ENCODE data around the gene RPL29. TPM values are rescaled to one million over a fixed set of nuclear protein-coding genes. Genes with fewer than 3 reads are reported as not detected.

Gene RPL29
- total RNA-seq, 2 experiments from 2014 or later = 1,843 to 1,901 TPM

GRCh38 chr3:51968170-51968775, 27.4 kb downstream of the RPL29 start:
- no peaks in the 10 kb centered on the region for H3K9me3 ChIP-seq (ENCODE audit: control insufficient read depth in 1 of 2, insufficient read depth in 1 of 2, low read length in 2 of 2)
- CTCF ChIA-PET = interaction anchor here (0.8 kb wide), 1 partner anchor 88 kb away, joined by 3 read pairs; no protein-coding TSS in a partner anchor
- TF ChIP-seq, protein P1, sequence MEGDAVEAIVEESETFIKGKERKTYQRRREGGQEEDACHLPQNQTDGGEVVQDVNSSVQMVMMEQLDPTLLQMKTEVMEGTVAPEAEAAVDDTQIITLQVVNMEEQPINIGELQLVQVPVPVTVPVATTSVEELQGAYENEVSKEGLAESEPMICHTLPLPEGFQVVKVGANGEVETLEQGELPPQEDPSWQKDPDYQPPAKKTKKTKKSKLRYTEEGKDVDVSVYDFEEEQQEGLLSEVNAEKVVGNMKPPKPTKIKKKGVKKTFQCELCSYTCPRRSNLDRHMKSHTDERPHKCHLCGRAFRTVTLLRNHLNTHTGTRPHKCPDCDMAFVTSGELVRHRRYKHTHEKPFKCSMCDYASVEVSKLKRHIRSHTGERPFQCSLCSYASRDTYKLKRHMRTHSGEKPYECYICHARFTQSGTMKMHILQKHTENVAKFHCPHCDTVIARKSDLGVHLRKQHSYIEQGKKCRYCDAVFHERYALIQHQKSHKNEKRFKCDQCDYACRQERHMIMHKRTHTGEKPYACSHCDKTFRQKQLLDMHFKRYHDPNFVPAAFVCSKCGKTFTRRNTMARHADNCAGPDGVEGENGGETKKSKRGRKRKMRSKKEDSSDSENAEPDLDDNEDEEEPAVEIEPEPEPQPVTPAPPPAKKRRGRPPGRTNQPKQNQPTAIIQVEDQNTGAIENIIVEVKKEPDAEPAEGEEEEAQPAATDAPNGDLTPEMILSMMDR (IDR thresholded peaks at IDR 0.05) = no peak
- DNase-seq (no peak), ATAC-seq (ENCODE audit: poor library complexity) (no peak)
- Mint-ChIP-seq H3K36me3 (ENCODE audit: low read depth) (no peaks in the 10 kb centered on the region), H3K27me3 (no peaks in the 10 kb centered on the region), H3K4me1 (ENCODE audit: low read depth) (peaks cover 40% of the 10 kb centered on the region), H3K27ac (peak overlapping the region; percentile 26), H3K4me3 (peak overlapping the region; percentile 91), H3K9me3 (no peaks in the 10 kb centered on the region)
- POLR2A ChIA-PET = interaction anchor here (0.9 to 4.2 kb wide), 4 partner anchors 9 to 28 kb away, joined by 3 to 24 read pairs (median 9); partner anchors contain the start of genes ACY1, PARP3, RPL29 and RRP9
- H3K27me3 ChIP-seq (ENCODE audit: control insufficient read depth in 1 of 2, insufficient read depth in 2 of 2, low read length in 2 of 2) = peaks cover 0 to 2% of the 10 kb centered on the region in 2 experiments
- no peaks in the 10 kb centered on the region for H3K36me3 ChIP-seq (ENCODE audit: insufficient read depth, low read length)
- H3K4me1 ChIP-seq (ENCODE audit: insufficient read depth, low read length) = peaks cover 40% of the 10 kb centered on the region
- peak overlapping the region; percentile 38 to 44 for H3K27ac ChIP-seq (ENCODE audit: low read depth in 1 of 2, low read length in 2 of 2)
- H3K4me3 ChIP-seq (ENCODE audit: low read length) = peak overlapping the region; percentile 55
- intact Hi-C loops (cut with DNase I, micrococcal nuclease) = no loop called here

- Histone ChIP-seq H3K36me3 (ENCODE audit: insufficient read depth, low read length) (no peaks in the 10 kb centered on the region), H3K27me3 (ENCODE audit: control insufficient read depth in 1 of 2, insufficient read depth in 2 of 2, low read length in 2 of 2) (peaks cover 0 to 2% of the 10 kb centered on the region in 2 experiments), H3K4me1 (ENCODE audit: insufficient read depth, low read length) (peaks cover 33% of the 10 kb centered on the region), H3K9me3 (ENCODE audit: control insufficient read depth in 1 of 2, insufficient read depth in 1 of 2, low read length in 2 of 2) (no peaks in the 10 kb centered on the region), H3K4me3 (ENCODE audit: low read length) (peak within 1 kb of the TSS; percentile 65), H3K27ac (ENCODE audit: low read depth in 1 of 2, low read length in 2 of 2) (peak within 1 kb of the TSS; percentile 38 to 44)
- peak; percentile 76 for ATAC-seq (ENCODE audit: poor library complexity)
- Mint-ChIP-seq H3K27me3 (no peaks in the 10 kb centered on the region), H3K4me3 (peak within 1 kb of the TSS; percentile 91), H3K27ac (peak within 1 kb of the TSS; percentile 62), H3K9me3 (no peaks in the 10 kb centered on the region), H3K4me1 (ENCODE audit: low read depth) (peaks cover 40% of the 10 kb centered on the region), H3K36me3 (ENCODE audit: low read depth) (no peaks in the 10 kb centered on the region)
- TF ChIP-seq, protein P1 (IDR thresholded peaks at IDR 0.05) = no peak
- ChIA-PET POLR2A (interaction anchor here (1.5 to 4.2 kb wide), 4 partner anchors 10 to 187 kb away, joined by 3 to 24 read pairs (median 9); partner anchors contain the start of genes ACY1, PARP3, POC1A and RRP9), CTCF (no interaction called here)
- intact Hi-C loops (cut with DNase I, micrococcal nuclease) = no loop called here
- peak in 7 of 14 experiments; percentile 40 to 69 (median 53) for DNase-seq
Measured at GRCh38 chr3:51967384-51968169, 28.1 kb downstream of the RPL29 start, which contains the start of gene PCBP4. PCBP4 (minus strand) TSS chr3:51967454; CDS start chr3:51961240, 6,214 bp downstream.

DNA sequence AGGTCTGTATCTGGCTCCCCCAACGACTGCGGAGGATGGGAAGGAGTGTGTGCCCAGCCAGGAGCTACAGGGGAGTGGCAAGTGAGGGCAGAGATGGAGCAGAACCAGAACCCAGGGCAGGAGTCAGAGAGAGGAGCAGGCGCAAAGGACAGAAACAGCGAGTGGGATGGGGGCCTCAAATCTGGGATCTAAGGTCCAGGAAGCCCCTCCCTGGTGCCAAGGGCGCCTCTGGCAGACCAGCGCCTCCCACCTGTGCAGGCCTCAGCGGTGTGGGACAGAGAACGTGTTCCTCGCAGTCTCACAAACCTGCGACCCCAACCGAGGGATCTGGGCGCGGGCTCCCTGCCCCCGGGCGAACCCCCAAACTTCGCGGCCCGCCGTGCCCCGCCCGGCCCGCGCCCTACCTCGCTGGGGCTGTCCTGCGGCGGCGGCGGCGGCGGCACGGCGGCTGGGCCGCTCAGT, 28.7 kb downstream of the RPL29 start:
- H3K27me3 ChIP-seq (ENCODE audit: control insufficient read depth in 1 of 2, insufficient read depth in 2 of 2, low read length in 2 of 2) = peaks cover 0 to 2% of the 10 kb centered on the region in 2 experiments
- peak overlapping the region; percentile 62 for H3K27ac Mint-ChIP-seq
- intact Hi-C loops (cut with DNase I, micrococcal nuclease) = no loop called here
- H3K9me3 ChIP-seq (ENCODE audit: control insufficient read depth in 1 of 2, insufficient read depth in 1 of 2, low read length in 2 of 2) = no peaks in the 10 kb centered on the region
- DNase-seq = peak in 1 of 14 experiments; percentile 27
- peak overlapping the region; percentile 65 for H3K4me3 ChIP-seq (ENCODE audit: low read length)
- H3K9me3 Mint-ChIP-seq = no peaks in the 10 kb centered on the region
- no peaks in the 10 kb centered on the region for H3K36me3 ChIP-seq (ENCODE audit: insufficient read depth, low read length)
- no peaks in the 10 kb centered on the region for H3K36me3 Mint-ChIP-seq (ENCODE audit: low read depth)
- H3K4me3 Mint-ChIP-seq = peak overlapping the region; percentile 87
- POLR2A ChIA-PET = interaction anchor here (1.5 to 4.2 kb wide), 4 partner anchors 10 to 188 kb away, joined by 3 to 24 read pairs (median 9); partner anchors contain the start of genes ACY1, PARP3, POC1A and RRP9
- no peaks in the 10 kb centered on the region for H3K27me3 Mint-ChIP-seq
- no peak overlapping the region for H3K27ac ChIP-seq (ENCODE audit: low read depth in 1 of 2, low read length in 2 of 2)
- CTCF ChIA-PET = interaction anchor here (1.0 kb wide), 1 partner anchor 16 kb away, joined by 3 read pairs; no protein-coding TSS in a partner anchor
- H3K4me1 Mint-ChIP-seq (ENCODE audit: low read depth) = peaks cover 40% of the 10 kb centered on the region
- TF ChIP-seq, protein P1 (IDR thresholded peaks at IDR 0.05) = no peak
- H3K4me1 ChIP-seq (ENCODE audit: insufficient read depth, low read length) = peaks cover 29% of the 10 kb centered on the region
- peak; percentile 56 for ATAC-seq (ENCODE audit: poor library complexity)

Measured in CD4-positive, alpha-beta T cell (primary cell).